Ectodermal cell (in vitro differentiated cells): ENCODE results near the gene SLC12A4.

Source experiments
- H3K27ac ChIP-seq: 2 replicates; pipeline ENCODE4 v1.7.0; 2013; ENCODE audit warnings: mild to moderate bottlenecking, low read depth, low read length; ENCODE audit not compliant: insufficient read depth, poor library complexity, severe bottlenecking
- H3K27me3 ChIP-seq: 2 replicates; pipeline ENCODE4 v1.7.0; 2013; ENCODE audit warnings: mild to moderate bottlenecking, low read length; ENCODE audit not compliant: insufficient read depth, control insufficient read depth, poor library complexity, severe bottlenecking
- H3K36me3 ChIP-seq: one replicate; pipeline ENCODE4 v1.7.0; 2013; ENCODE audit warnings: low read length; ENCODE audit not compliant: control insufficient read depth, insufficient read depth
- H3K4me1 ChIP-seq: one replicate; pipeline ENCODE4 v1.7.0; 2013; ENCODE audit warnings: low read length; ENCODE audit not compliant: control insufficient read depth, insufficient read depth
- H3K4me3 ChIP-seq: 2 replicates; pipeline ENCODE4 v1.7.0; 2013; ENCODE audit warnings: low read depth, low read length, control low read depth; ENCODE audit not compliant: insufficient read depth
- H3K9me3 ChIP-seq: 2 replicates; pipeline ENCODE4 v1.7.0; 2013; ENCODE audit warnings: mild to moderate bottlenecking, low read length, moderate library complexity; ENCODE audit not compliant: control insufficient read depth
- WGBS, 2 experiments: methylation state at CpG; one replicate each; pipeline ENCODE4 v1.1.7; 2013; ENCODE audit warnings: missing lambda C conversion rate in 2 of 2; 5-methylcytosine and 5-hydroxymethylcytosine counted together

The SLC12A4 gene

DNA sequence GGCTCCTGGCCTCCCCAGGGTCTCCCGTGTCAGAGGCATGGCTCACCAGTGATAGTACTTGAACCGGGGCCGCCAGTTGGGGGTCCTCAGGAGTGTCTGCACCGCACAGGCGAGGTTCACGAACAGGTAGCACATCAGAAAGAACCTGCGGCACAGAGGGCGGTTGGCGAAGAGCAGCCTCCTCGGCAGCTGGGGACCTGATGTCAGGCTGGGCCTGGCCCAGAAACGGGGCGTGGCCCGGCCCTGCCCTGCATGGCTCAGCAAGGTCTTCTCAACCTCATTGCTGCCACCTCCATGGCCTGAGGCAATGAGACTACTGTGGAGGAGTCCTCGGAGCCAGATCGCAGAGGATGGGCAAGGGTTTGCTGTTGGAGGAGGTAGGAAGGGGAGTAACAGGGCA lies 20.4 kb downstream of the SLC12A4 start:
- H3K27me3 ChIP-seq = no peaks in the 10 kb centered on the region
- WGBS, 2 experiments = 95% methylated on average over 15 of the region's 15 CpGs
- H3K4me3 ChIP-seq = no peak overlapping the region
- no peaks in the 10 kb centered on the region for H3K9me3 ChIP-seq
- H3K27ac ChIP-seq = no peak overlapping the region
- peaks cover 19% of the 10 kb centered on the region for H3K4me1 ChIP-seq
- H3K36me3 ChIP-seq = no peaks in the 10 kb centered on the region

DNA sequence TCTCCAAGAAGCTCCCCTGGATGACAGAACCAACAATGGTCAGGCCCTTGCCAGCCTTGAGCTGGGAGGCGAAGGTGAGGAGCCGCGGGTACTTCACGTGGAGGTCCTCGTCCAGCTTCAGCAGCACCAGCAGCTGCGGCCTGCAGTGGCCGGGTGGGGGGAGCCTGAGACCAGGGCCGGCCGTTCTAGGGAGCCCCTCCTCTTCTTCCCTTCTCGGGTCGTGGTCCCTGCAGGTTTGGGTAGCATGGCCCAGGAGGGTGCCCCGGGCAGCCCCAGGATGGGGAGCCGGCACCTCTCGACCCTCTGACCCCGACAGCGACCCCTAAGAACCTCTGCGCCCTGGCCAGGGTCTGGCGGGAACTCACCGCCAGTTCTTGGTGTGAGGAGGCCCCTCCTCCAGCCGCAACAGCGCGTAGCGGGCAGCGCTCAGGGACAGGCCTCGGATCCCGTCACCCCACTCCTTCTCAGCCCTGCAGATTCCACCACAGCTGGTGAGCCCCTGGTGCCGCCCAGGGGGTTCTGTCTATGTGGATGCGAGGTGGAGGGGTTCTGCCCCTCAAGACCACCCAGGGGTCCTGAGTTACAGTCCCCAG lies 21.4 kb downstream of the SLC12A4 start:
- Histone ChIP-seq H3K27me3 (no peaks in the 10 kb centered on the region), H3K27ac (no peak overlapping the region), H3K4me1 (peaks cover 19% of the 10 kb centered on the region), H3K4me3 (no peak overlapping the region), H3K36me3 (no peaks in the 10 kb centered on the region), H3K9me3 (no peaks in the 10 kb centered on the region)
- 95 to 96% methylated on average over 28 of the region's 28 CpGs for WGBS, 2 experiments

DNA sequence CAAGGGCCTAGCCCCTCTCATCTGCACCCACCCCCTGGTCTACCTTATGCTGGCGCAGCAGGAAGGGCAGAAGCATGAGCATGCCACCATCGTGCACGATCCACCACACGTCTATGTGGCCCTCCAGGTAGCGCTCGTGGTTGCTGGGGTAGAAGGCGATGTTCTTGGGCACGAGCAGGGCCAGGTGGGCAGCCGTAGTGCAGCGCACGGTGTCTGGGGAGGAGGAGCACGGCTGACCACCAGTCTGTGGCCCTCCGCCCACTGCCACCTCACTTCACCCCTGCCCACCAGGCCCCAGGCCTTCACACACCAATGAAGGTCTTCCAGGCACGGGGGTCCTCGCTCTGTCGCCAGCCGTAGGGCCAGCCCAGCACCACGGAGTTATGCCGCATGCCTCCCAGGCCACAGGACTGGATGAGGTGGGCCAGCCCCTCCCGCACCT lies 22.3 kb downstream of the SLC12A4 start:
- Histone ChIP-seq H3K4me1 (peaks cover 19% of the 10 kb centered on the region), H3K27ac (no peak overlapping the region), H3K9me3 (no peaks in the 10 kb centered on the region), H3K27me3 (no peaks in the 10 kb centered on the region), H3K36me3 (no peaks in the 10 kb centered on the region), H3K4me3 (no peak overlapping the region)
- 95 to 97% methylated on average over 20 of the region's 20 CpGs for WGBS, 2 experiments

DNA sequence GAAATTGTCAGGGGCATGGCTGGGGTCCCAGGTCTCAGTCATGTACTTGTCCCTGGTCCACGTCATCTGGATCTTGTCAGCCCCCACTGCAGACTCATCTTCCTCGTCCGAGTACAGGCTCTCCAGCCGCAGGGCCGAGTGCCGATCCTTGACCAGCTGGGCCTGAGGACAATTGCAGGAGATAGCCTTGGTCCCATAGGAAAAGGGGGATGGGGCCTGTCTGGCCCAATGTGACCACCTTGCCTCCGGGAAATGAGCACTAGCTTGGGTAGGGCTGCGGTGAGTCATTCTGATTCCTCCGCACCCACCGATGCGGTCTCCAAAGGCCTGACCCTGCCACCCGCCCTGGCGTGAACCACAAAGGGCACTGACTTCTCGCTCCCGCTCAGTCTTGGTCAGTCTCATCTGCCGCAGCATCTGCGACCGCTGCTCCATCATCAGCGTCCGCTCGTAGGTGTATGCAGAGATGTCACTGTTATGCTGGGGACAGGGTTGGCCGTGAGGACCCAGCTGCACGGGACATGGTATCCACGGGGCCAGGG lies 23.0 kb downstream of the SLC12A4 start:
- WGBS, 2 experiments = 95% methylated on average over 24 of the region's 24 CpGs
- Histone ChIP-seq H3K27me3 (no peaks in the 10 kb centered on the region), H3K4me1 (peaks cover 19% of the 10 kb centered on the region), H3K27ac (no peak overlapping the region), H3K4me3 (no peak overlapping the region), H3K36me3 (no peaks in the 10 kb centered on the region), H3K9me3 (no peaks in the 10 kb centered on the region)

DNA sequence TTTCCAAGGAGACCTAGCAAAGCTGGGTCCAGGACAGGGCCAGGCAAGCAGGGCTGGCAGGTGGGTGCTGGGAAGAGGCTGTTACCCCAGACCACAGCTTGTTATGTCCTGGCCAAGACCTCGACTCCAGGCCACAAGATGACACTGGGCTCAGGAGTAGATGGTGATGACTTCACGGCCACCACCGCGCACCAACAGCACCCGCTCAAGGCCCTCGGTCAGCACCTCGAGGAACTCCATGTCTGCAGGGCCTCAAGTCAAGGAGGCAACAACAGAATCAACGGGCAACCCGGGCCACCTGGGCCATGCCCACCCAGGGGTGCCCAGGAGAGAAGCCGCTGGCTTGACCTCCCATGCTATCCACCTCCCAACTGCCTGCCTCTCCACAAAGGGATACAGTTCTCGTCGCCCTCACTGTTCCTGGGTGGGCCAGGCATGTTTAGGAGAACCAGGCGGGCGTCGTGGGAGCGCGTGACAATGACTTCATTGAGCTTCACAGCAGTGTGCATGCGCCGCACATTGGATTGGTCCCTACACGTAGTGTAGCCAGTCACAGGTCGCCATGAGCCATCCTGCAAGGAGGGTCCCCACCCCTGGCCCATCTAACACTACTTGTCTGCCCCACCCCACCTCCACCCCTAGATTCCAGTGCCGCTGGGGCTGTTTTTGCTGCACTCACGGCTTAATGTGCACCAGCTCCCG lies 23.6 kb downstream of the SLC12A4 start:
- Histone ChIP-seq H3K4me3 (no peak overlapping the region), H3K4me1 (peaks cover 19% of the 10 kb centered on the region), H3K9me3 (no peaks in the 10 kb centered on the region), H3K27ac (no peak overlapping the region), H3K27me3 (no peaks in the 10 kb centered on the region), H3K36me3 (no peaks in the 10 kb centered on the region)
- 95 to 96% methylated on average over 24 of the region's 24 CpGs for WGBS, 2 experiments

DNA sequence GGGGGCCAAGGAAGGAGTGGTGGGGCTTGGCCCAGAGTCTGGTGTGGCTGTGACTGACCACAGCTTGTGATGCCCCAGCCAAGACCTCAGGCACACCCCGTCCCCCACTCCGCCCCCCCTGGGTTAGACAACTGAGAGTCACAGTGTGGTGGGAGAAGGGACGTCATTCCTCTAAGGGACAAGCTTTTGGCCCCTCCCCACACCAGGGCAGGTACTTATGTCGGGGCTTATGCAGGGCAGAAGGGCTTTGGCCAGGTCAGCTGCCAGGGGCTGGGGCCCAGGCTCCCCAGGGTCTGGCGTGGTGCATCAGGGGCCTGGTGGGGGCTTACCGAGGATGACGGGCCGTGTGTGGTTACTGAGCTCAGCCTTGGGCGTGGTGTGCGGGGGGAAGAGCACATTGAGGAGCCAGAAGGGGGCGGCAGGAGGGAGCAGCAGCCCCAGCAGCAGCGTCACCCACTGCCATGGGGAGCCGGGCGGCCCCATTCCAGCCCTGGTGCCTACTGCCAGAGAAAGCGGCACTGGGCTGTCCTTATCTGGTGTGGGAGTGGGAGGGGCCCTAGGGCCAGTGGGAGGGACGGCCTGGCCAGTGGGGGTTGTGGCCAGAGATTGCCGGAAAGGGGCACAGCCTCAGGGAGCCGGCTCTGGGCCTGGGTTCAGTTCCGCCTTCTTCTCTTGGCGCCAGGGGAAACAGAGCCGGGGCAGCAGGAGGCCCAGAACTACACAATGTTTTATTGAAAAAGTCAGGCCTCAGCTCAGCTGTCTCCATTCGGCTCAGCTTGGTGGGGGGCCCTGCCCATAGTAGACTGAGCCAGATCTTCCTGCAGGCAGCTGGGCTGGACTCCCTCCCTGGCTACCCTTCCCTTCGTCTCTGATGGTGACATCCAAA lies 24.6 kb downstream of the SLC12A4 start, which contains the start of gene LCAT:
LCAT (minus strand) TSS at position 502 of the 886 bp plus-strand sequence; CDS start at position 483, 19 bp downstream.
- Histone ChIP-seq H3K4me3 (no peak within 1 kb of the TSS), H3K36me3 (no peaks in the 10 kb centered on the region), H3K27me3 (no peaks in the 10 kb centered on the region), H3K27ac (no peak within 1 kb of the TSS), H3K4me1 (peaks cover 19% of the 10 kb centered on the region), H3K9me3 (no peaks in the 10 kb centered on the region)
- WGBS, 2 experiments = 62 to 65% methylated on average over 23 of the region's 23 CpGs

DNA sequence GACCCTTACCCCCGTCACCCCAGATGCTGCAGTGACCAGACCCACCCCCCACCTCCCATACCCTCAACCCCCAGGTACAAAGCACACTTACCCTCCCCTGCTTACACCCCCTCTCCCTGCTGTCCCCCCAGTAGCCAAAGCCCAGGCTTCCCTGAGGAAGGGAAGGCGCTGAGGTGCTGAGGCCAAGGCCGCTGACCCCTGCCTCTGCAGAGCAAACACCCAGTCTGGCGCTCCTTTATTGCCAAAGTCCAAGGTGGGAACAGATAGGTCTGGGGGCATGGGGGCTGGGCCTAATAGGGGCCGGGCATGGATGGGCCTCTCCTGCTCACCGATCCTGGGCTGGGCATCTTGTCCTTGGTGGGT lies 25.2 kb downstream of the SLC12A4 start:
- Histone ChIP-seq H3K9me3 (no peaks in the 10 kb centered on the region), H3K27me3 (no peaks in the 10 kb centered on the region), H3K27ac (no peak overlapping the region), H3K4me1 (peaks cover 19% of the 10 kb centered on the region), H3K4me3 (no peak overlapping the region), H3K36me3 (no peaks in the 10 kb centered on the region)
- 94% methylated on average over 6 of the region's 6 CpGs for WGBS, 2 experiments

DNA sequence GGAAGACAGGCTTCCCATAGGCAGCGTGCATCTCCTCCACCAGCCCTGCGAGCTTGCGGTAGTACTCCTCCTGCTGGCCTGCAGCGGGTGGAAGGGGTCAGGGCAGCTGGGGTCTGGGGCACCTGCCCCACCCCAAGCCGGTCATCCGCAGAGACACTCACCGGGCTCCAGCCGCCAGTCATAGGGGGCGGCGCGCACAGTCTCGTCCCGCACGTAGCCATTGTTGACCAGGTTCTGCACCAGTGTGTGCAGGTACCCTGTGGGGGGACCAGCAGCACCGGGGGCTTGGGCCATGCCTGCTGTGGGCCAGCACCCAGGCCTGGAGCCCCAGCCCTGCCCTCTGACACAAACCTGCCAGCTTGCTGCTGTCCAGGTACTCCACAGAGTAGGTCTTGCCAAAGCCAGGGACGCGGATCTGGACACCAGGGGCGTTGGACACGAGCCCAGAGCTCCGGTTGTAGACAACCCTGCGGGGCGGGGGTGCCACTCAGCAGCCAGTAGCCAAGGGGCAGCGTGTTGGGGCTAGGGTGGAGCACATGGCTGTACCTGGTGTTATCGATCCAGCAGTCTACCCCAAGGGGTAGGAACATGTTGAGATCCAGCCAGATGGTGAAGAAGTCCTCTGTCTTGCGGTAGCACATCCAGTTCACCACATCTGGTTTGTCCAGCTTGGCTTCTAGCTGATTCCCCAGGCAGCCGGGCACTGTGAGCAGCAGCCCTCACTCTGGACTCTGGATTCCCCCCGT lies 25.8 kb downstream of the SLC12A4 start:
- Histone ChIP-seq H3K4me1 (peaks cover 19% of the 10 kb centered on the region), H3K36me3 (no peaks in the 10 kb centered on the region), H3K9me3 (no peaks in the 10 kb centered on the region), H3K27me3 (no peaks in the 10 kb centered on the region), H3K4me3 (no peak overlapping the region), H3K27ac (no peak overlapping the region)
- WGBS, 2 experiments = 94 to 95% methylated on average over 27 of the region's 27 CpGs

DNA sequence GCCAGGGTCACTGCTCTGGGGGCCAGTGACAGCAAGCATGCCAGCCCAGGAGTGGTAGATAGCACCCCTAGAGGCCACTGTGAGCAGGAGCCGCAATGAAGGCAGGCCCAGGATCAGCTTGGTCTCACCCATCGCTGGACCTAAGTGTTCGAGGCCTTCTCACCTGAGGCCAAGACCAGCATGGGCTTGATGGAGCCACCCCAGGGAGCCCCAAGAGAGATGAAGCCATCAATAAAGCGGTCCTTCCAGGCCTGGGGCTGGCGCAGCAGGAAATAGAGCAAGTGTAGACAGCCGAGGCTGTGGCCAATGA lies 26.3 kb downstream of the SLC12A4 start:
- H3K27ac ChIP-seq = no peak overlapping the region
- H3K4me1 ChIP-seq = peaks cover 23% of the 10 kb centered on the region
- WGBS, 2 experiments = 80% methylated on average over 6 of the region's 6 CpGs
- H3K4me3 ChIP-seq = no peak overlapping the region
- no peaks in the 10 kb centered on the region for H3K9me3 ChIP-seq
- no peaks in the 10 kb centered on the region for H3K36me3 ChIP-seq
- H3K27me3 ChIP-seq = no peaks in the 10 kb centered on the region
